DND-41 (cell line): ENCODE measurements around the gene MTX3.

ENCODE experiments used
- ATAC-seq: fragments of 200-7000 bp; cut with Tn5 transposase; 3 replicates; pipeline ENCODE4 v1.9.1; 2021; ENCODE audit warnings: low read depth; ENCODE audit not compliant: insufficient read depth
- DNase-seq: peaks from one replicate; pipeline ENCODE4 v3.0.0-alpha.2; 2020
- H2AFZ ChIP-seq: 2 replicates; pipeline ENCODE4 v1.6.0; 2012; ENCODE audit warnings: low read depth, low read length
- H3K27ac ChIP-seq: 2 replicates; pipeline ENCODE4 v1.5.1; 2012; ENCODE audit warnings: low read length, inconsistent platforms
- H3K27me3 ChIP-seq: fragments of 200-600 bp; sonication (generic); 2 replicates; pipeline ENCODE4 v1.6.0; 2012; ENCODE audit warnings: low read length, mild to moderate bottlenecking, inconsistent platforms; ENCODE audit not compliant: insufficient read depth, poor library complexity
- H3K36me3 ChIP-seq: 2 replicates; pipeline ENCODE4 v1.5.1; 2012; ENCODE audit warnings: low read length, inconsistent platforms; ENCODE audit not compliant: insufficient read depth
- H3K4me1 ChIP-seq: 2 replicates; pipeline ENCODE4 v1.5.1; 2012; ENCODE audit warnings: mild to moderate bottlenecking, low read length; ENCODE audit not compliant: insufficient read depth
- H3K4me2 ChIP-seq: 2 replicates; pipeline ENCODE4 v1.6.0; 2012; ENCODE audit warnings: mild to moderate bottlenecking, moderate library complexity, low read length, inconsistent platforms; ENCODE audit not compliant: insufficient read depth
- H3K4me3 ChIP-seq, 2 experiments: fragments of 200-600 bp in 1 of 2; shearing (Covaris generic) in 1 of 2; 2 replicates each; pipeline ENCODE4 v1.5.1; 2012 to 2016; ENCODE audit warnings: inconsistent platforms in 2 of 2, low read length in 2 of 2, mild to moderate bottlenecking in 2 of 2, low read depth in 1 of 2, moderate library complexity in 1 of 2
- H3K79me2 ChIP-seq: 2 replicates; pipeline ENCODE4 v1.6.0; 2012; ENCODE audit warnings: low read length, inconsistent platforms; ENCODE audit not compliant: insufficient read depth
- H3K9ac ChIP-seq: 2 replicates; pipeline ENCODE4 v1.6.0; 2012; ENCODE audit warnings: low read depth, mild to moderate bottlenecking, inconsistent platforms, low read length, moderate library complexity
- H3K9me3 ChIP-seq: 2 replicates; pipeline ENCODE4 v1.5.1; 2012; ENCODE audit warnings: low read length, moderate library complexity, mild to moderate bottlenecking, inconsistent platforms; ENCODE audit not compliant: insufficient read depth, severe bottlenecking
- H4K20me1 ChIP-seq: 2 replicates; pipeline ENCODE4 v1.6.0; 2012; ENCODE audit warnings: low read length; ENCODE audit not compliant: insufficient read depth
- CTCF ChIP-seq: IDR thresholded peaks from 2 replicates; pipeline ENCODE4 v1.5.1; 2012; ENCODE audit warnings: borderline replicate concordance, low read length, moderate library complexity, mild to moderate bottlenecking; ENCODE audit not compliant: poor library complexity, severe bottlenecking; ENCODE audit errors: extremely low read depth
- EZH2 ChIP-seq: IDR thresholded peaks from 3 replicates; pipeline ENCODE4 v1.6.1; 2012; ENCODE audit warnings: borderline replicate concordance, low read depth, mild to moderate bottlenecking, moderate library complexity, low read length, inconsistent platforms; ENCODE audit not compliant: severe bottlenecking

The MTX3 gene

DNA sequence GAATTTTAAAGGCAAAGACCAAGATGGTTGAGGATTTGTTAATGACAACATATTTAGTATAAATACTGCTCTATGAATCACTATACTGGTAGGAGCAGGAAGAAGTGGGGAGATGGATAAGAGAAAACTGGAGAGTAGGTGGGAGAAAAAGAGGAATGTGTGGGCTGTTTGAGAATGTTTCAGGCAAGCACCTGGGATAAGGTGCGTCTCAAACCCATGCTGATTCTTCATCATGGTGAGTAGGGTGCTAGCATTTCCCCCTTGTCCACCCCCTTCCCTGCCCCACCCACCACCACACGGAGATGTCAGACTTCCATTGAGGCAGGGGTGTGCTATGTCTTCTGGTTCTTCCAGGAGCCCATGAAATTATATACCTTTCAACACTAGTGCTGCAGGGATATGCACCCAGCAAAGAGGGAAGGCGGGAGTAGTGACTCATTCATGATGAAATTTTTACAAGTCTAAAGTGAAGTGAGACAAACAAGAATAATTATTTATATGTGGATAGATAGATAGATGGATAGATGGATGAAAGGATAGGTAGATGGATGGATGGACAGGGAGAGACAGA, 54.3 kb downstream of the MTX3 start:
- H3K27ac ChIP-seq: no peak overlapping the region
- DNase-seq: no peak

DNA sequence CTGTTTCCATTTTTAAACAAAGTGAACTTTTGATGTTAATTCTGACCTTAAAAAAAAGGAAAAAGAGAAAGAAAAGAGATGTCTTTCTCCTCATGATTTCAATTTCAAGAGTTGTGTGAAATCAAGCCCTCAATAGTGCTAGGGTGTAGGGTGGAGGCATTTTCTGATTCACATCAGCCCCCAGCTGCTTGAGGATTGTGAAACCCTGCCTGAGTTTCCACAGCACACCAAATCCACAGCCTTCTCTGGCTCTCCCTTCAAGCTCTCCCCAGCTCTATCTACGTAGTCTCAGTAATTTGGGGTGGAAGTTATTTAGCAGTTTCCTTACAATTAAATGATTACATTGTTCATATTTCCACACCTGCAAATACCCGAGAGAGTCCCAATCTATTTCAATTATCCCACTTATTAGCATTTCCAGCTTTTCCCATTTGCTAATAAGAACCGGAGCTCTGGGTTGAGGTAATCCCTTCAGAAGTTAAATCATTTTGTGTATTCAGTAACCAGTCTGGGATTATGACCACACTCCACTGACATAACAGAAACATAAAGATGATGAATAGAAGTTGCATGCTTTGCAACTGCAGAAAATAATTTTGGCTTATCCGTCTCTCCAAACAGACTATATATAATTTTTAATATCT, 54.9 kb downstream of the MTX3 start:
- Histone ChIP-seq H3K9me3 (no peaks in the 10 kb centered on the region), H3K27ac (no peak overlapping the region), H3K4me3 (no peak overlapping the region), H2AFZ (no peak overlapping the region), H3K4me1 (no peaks in the 10 kb centered on the region), H3K4me2 (no peak overlapping the region), H3K79me2 (no peaks in the 10 kb centered on the region), H3K27me3 (peaks cover 2% of the 10 kb centered on the region), H3K9ac (no peak overlapping the region), H4K20me1 (no peaks in the 10 kb centered on the region), H3K36me3 (no peaks in the 10 kb centered on the region)
- no peak for DNase-seq
- TF ChIP-seq EZH2: no peak
- TF ChIP-seq CTCF: no peak
- no peak for ATAC-seq

More for the DNA sequence above, 54.3 kb downstream of the MTX3 start:
- no peaks in the 10 kb centered on the region for H3K79me2 ChIP-seq
- no peaks in the 10 kb centered on the region for H4K20me1 ChIP-seq
- no peak for ATAC-seq
- H3K4me2 ChIP-seq: no peak overlapping the region
- no peak overlapping the region for H3K9ac ChIP-seq
- H3K36me3 ChIP-seq: no peaks in the 10 kb centered on the region
- no peak overlapping the region for H2AFZ ChIP-seq
- peaks cover 2% of the 10 kb centered on the region for H3K27me3 ChIP-seq
- H3K9me3 ChIP-seq: no peaks in the 10 kb centered on the region
- no peak for TF ChIP-seq EZH2
- TF ChIP-seq CTCF: no peak
- no peak overlapping the region for H3K4me3 ChIP-seq
- H3K4me1 ChIP-seq: no peaks in the 10 kb centered on the region

DNA sequence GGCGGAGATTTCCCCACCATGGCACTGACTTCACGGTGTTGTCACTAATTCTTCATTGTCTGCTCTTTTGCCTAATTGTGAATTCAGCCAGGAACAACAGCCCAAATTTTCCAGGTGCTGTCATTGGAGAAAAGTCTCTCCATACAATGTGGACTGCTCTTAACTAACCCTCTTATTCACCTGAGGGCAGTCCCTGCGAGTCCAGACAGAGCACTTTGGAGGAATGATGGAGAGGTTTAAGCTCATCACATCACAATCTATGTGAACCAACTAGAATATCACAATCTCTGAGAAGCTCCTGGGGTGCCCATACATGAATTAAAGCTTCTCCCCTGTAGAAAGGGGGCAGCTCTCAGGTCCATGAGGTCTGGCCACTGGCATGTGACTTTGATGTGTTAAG, 56.4 kb downstream of the MTX3 start:
- Histone ChIP-seq H3K79me2 (no peaks in the 10 kb centered on the region), H2AFZ (no peak overlapping the region), H3K27me3 (peaks cover 2% of the 10 kb centered on the region), H3K4me2 (no peak overlapping the region), H3K36me3 (no peaks in the 10 kb centered on the region), H4K20me1 (no peaks in the 10 kb centered on the region), H3K9me3 (no peaks in the 10 kb centered on the region), H3K27ac (no peak overlapping the region), H3K9ac (no peak overlapping the region), H3K4me1 (no peaks in the 10 kb centered on the region), H3K4me3 (no peak overlapping the region)
- DNase-seq (no peak), ATAC-seq (no peak)
- no peak for TF ChIP-seq EZH2
- no peak for TF ChIP-seq CTCF
